Measurements from ENCODE around the gene PNN.
"Not testable (repeated sequence)": the region's sequence is repeated elsewhere in the genome, so short reads cannot be mapped to it uniquely, and the experiment has no call there.

The PNN gene

GRCh38 chr14:39174560-39175444, at the start of gene PNN:
TSS of gene PNN (plus strand) at chr14:39175254. CDS start at chr14:39175280, 26 bp downstream.
- peak; percentile 97 for DNase-seq

GRCh38 chr14:39137835-39138234, 37.2 kb upstream of the PNN start:
- not testable (repeated sequence) for DNase-seq

- DNase-seq = no peak
These were observed 36.6 kb upstream of the PNN start for GRCh38 chr14:39138440-39138839.

GRCh38 chr14:39140170-39140569, 34.9 kb upstream of the PNN start:
- DNase-seq = no peak

- not testable (repeated sequence) for DNase-seq
These were observed 33.4 kb upstream of the PNN start for GRCh38 chr14:39141623-39142022.

GRCh38 chr14:39143226-39143625, 31.8 kb upstream of the PNN start:
- DNase-seq = not testable (repeated sequence)

- no peak for DNase-seq
These were observed 29.6 kb upstream of the PNN start for GRCh38 chr14:39145266-39145966.

- no peak for DNase-seq
These were observed 20.4 kb upstream of the PNN start for GRCh38 chr14:39154594-39155189.

GRCh38 chr14:39157491-39157890, 17.6 kb upstream of the PNN start:
- no peak for DNase-seq

GRCh38 chr14:39158222-39158858, 16.7 kb upstream of the PNN start:
- DNase-seq = no peak

- DNase-seq = no peak
These were observed 14.6 kb upstream of the PNN start for GRCh38 chr14:39160494-39160893.

GRCh38 chr14:39167797-39168320, 7.2 kb upstream of the PNN start:
- not testable (repeated sequence) for DNase-seq

- DNase-seq = no peak
These were observed 6.5 kb upstream of the PNN start for GRCh38 chr14:39168591-39168990.

GRCh38 chr14:39169541-39169900, 5.5 kb upstream of the PNN start:
- DNase-seq = no peak

GRCh38 chr14:39173198-39173597, 1.9 kb upstream of the PNN start:
- DNase-seq = no peak

GRCh38 chr14:39175445-39176262, 600 bp downstream of the PNN start:
- no peak for DNase-seq

- no peak for DNase-seq
These were observed 1.5 kb downstream of the PNN start for GRCh38 chr14:39176263-39177167.

GRCh38 chr14:39177168-39177545, 2.1 kb downstream of the PNN start:
- no peak for DNase-seq

- no peak for DNase-seq
These were observed 4.0 kb downstream of the PNN start for GRCh38 chr14:39179042-39179441.

GRCh38 chr14:39180553-39180952, 5.5 kb downstream of the PNN start:
- DNase-seq = no peak
